NOMO-1 (cell line): ENCODE data around the gene PRRC2B.
"Not testable (repeated sequence)": the region's sequence is repeated elsewhere in the genome, so short reads cannot be mapped to it uniquely, and the experiment has no call there.

Source experiments
- DNase-seq, 2 experiments: peaks; one replicate each; lab custom pipeline; 2025; ENCODE audit not compliant: unreplicated experiment in 2 of 2; lab: John Stamatoyannopoulos, UW

Gene PRRC2B

GRCh38 chr9:131528886-131529505 lies 135.1 kb downstream of the PRRC2B start:
- DNase-seq = no peak

DNA sequence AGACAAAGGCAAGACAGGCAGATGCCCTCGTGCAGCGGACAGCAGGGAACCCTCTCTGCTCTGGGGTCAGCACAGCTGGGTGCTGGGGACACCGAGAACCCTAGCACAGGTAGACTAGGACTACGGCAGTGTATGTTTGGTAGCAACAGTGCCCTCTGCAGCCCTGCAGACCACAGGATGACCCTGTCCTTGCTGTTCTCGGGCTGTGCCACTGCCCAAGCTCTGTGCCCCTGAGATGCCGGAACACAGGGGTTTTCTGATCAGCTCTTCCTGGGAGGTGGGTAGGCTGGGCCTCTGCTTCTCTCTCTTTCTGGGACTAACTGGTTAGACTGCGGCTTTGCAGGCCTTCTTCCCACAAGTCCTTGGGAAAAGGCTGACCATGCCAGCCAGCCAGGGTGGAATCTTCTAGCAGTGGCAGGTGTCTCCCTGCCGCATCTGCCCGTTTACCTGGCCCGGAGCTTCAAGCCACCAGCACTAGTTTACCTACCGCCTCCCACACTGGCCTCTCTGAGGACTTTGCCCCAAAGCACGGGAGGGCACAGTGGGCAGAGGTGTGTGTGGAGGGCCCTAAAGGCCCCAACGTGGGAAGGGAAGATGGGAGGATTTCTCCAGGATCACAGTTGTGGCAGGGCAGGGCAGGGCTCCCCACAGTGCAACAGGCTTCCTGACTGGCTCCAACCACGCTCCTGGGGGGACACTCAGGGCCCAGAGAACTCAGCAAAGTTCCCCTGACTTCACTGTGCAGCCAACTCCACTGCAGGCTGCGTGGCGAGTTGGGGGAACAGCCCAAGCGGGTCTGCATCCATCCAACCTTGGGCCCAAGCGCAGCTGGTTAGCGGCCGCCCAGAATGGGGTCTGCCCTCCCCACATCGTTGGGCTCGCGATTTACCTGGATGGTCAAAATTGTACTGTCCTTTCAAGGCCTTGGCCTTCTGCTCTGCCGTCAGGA lies 136.0 kb downstream of the PRRC2B start:
- no peak for DNase-seq

DNA sequence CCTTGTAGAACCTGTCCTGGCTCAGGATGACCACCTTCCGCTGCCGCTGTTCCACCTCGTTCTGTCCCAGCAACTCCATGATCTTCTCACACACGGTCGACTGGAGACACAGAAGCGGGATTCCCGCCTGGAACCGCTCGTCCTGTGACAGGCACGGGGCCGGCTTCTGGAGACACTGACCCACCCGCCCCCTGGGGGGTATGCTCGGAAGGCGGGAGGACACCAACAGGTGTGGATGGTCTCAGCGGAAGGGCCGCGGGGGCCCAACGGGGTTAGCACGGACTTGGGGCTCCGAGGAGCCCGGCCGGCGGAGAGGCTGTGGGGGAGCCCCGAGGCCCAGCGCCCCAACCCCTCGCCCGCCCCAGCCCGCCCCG lies 136.6 kb downstream of the PRRC2B start:
- no peak for DNase-seq

GRCh38 chr9:131530920-131531832 lies 137.3 kb downstream of the PRRC2B start, which contains the start of gene UCK1:
TSS of gene UCK1 (minus strand) at chr9:131531263. CDS start at chr9:131531174, 89 bp downstream.
- DNase-seq = peak; percentile 61 to 68

DNA sequence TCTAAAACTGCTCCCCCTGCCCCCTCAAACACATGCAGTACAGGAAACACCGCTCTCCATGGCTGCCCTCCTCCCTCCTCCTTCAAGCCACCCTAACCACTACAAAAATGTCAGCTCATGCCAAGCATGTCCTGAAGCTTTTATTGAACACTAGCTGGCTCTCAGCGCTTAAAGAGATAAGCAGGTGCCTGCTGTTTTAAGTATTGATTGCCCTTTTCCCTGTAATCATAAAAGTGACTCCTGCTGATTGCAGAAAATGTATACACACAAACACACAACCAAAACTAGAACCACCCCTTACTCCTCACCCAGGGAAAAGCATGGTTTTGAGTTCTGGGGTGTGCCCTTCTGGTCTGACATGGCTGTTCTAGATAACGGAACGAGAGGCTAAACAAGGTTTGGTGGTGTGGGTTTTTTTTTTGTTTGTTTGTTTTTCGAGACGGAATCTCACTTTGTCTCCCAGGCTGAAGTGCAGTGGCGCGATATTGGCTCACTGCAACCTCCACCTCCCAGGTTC lies 140.9 kb downstream of the PRRC2B start:
- no peak for DNase-seq

DNA sequence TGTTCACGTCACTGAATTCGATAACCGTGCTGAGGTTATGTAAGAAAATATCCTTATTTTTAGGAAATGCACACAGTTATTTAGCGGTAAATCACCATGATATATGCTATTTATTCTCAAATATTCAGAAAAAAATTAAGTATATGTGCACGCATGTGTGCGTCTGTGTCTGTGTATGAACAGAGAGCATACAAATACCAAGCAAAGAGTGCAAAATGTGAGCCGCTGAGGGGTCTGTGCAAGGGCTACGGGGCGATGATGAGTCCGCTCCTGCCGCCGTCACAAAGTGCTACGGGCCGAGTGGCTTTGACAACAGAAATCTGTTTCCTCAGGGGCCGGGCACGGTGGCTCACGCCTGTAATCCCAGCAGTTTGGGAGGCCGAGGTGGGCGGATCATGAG lies 144.1 kb downstream of the PRRC2B start:
- no peak for DNase-seq

DNA sequence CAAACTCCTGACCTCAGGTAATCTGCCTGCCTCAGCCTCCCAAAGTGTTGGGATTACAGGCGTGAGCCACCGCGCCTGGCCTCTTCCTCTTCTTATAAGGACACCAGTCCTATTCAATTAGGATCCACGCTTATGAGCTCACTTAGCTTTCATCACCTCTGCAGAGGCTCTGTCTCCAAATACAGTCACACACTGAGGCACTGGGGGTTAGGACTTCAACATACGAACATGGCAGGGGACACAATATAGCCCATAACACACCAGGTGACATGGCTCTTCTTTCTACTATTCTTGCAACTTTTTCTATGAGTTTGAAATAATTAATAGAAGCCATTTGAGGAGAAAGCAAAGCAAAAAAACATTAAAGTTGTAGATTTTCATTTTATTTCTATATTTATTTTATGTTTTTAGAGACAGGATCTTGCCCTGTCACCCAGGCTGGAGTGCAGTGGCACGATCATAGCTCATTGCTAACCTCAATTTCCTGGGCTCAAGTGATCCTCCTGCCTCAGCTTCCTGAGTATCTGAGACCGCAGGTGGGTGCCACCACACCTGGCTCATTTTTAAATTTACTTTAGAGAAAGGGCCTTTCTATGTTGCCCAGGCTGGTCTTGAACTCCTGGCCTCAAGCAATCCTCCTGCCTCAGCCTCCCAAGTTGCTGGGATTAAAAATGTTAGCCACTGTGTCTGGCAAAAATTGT lies 145.5 kb downstream of the PRRC2B start:
- no peak for DNase-seq

DNA sequence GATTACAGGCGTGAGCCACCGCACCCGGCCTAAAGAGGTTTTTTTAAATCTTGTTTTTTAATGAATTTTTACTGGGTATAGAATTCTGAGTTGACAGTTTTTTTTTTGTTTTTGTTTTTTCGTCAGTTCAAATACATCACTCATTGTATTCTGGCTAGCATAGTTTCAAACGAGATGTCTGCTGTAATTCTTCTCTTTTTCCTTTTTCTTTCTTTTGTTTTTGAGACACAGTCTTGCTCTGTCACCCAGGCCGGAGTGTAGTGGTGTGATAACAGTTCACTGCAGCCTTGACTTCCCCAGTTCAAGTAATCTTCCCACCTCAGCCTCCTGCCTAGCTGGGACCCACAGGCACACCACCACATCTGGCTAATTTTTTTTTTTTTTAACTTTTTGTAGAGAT lies 149.3 kb downstream of the PRRC2B start:
- no peak for DNase-seq

DNA sequence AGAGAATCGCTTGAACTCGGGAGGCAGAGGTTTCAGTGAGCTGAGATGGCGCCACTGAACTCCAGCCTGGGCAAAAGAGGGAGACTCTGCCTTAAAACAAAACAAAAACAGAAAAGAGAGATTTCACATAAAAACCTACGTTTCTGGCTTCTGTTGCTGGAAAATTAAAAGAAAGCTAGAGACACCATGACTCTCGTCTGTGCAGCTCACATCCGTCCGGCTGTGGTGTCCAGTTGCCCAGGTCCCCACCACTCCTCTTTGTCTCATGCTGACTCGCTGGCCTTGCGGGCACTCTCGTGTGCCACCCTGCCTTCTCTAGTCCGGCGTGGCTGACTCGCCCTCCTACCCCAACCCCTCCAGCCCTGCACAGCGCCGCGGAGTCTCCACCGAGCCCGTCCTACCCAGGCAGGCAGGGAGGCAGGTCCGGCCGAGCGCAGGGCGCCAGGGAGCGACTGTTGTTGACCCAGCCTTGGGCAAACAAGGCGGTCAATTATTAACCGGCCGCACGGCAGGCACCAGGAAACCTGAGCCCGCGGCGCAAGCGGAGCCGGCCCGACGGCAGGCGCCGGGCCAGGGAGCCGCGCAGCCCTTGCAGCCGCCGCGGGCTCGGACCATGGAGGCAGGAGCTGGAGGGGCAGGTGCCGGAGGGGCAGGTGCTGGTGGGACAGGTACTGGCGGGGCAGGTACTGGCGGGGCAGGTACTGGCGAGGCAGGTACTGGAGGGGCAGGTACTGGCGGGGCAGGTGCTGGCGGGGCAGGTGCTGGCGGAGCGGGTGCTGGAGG lies 151.3 kb downstream of the PRRC2B start, which contains the start of gene PRRT1B:
Gene PRRT1B (plus strand): TSS at position 521 of the 783 bp plus-strand sequence. CDS start 93 bp downstream, at position 614.
- DNase-seq = no peak

- no peak for DNase-seq
Observed at GRCh38 chr9:131545786-131546335, 152.0 kb downstream of the PRRC2B start.

GRCh38 chr9:131546336-131547084 lies 152.6 kb downstream of the PRRC2B start:
- DNase-seq = no peak

DNA sequence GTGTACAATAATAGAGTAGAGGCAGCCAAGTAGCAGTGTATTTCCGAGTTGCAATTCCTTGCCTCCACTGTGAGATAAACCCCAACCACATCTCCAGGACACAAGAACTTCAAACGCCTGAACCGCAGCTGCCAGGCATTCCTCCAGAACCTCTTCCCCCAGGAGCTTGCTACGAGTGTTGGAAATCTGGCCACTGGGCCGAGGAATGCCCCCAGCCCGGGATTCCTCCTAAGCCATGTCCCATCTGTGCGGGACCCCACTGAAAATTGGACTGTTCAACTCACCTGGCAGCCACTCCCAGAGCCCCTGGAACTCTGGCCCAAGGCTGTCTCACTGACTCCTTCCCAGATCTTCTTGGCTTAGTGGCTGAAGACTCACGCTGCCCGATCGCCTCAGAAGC lies 155.3 kb downstream of the PRRC2B start:
- DNase-seq = not testable (repeated sequence)
